GM12891 (cell line): ENCODE results near the gene RASL10A.

Source experiments
- POLR2A ChIP-seq: IDR thresholded peaks from 2 replicates; pipeline ENCODE4 v1.6.1; 2011; ENCODE audit warnings: low read depth, low read length, control low read depth
- POLR2AphosphoS5 ChIP-seq: IDR thresholded peaks from 2 replicates; pipeline ENCODE4 v1.6.1; 2011; ENCODE audit warnings: low read depth, low read length, control low read depth

DNA sequence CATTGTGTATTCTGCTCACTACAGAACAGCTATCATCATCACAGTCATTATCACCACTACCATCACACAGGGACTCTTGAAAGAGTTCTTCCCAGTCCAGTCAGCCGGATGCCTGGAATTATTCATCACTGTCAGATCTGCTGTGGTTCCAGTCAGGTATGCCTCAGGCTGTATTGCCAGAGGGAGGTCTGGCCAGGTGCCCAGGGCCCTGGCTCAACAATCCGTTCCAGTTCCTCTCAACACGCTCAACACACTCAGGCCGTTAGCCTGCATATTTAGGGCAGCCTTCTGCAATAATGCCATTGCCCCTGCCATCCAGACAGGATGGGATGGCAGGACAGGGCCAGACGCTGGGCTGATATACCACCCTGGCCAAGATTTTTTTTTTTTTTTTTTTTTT, 28.6 kb upstream of the RASL10A start:
- no peak for TF ChIP-seq POLR2A
- no peak for TF ChIP-seq POLR2AphosphoS5
